GM12878 (cell line): Measurements from ENCODE around the gene PCDHGA2. TPM values are rescaled to one million over a fixed set of nuclear protein-coding genes. Genes with fewer than 3 reads are reported as not detected.

Source experiments
- MXI1 ChIP-seq: fragments of 150-350 bp; IDR thresholded peaks from 2 replicates; pipeline ENCODE4 v1.6.1; 2011; ENCODE audit warnings: low read depth, mild to moderate bottlenecking, inconsistent platforms, low read length, improper control_type of control experiment
- polyA plus RNA-seq, 11 experiments: library from polyadenylated mRNA; depleted of rRNA in 4 of 11; unstranded in 6 of 11; stranded (reverse) in 5 of 11; fragments of >200 nt; fragmentation: Nextera tagmentation in 4 of 11; fragmentation: Illumina TruSeq in 1 of 11; extraction: Ambion mirVana in 4 of 11; extraction: Trizol in 1 of 11; gene quantifications; 1 replicate in 1 of 11; 2 replicates in 10 of 11; pipeline versions ENCODE4 v1.2.1 to v1.2.3, GENCODE V29; 2011 to 2016; ENCODE audit warnings: inconsistent platforms in 2 of 11, missing spikeins in 2 of 11, low read depth in 1 of 11
- total RNA-seq, 4 experiments: library from RNA; depleted of rRNA in 3 of 4; stranded (reverse); fragments of >200 nt in 3 of 4; fragmentation: Illumina TruSeq in 1 of 4; extraction: Trizol in 1 of 4; gene quantifications; 2 replicates each; pipeline versions ENCODE4 v1.2.1 to v1.2.3, GENCODE V29; 2013 to 2021
- TF ChIP-seq, protein P1 (sequence below): IDR thresholded peaks from 2 replicates; pipeline ENCODE4 v1.6.1; 2012; ENCODE audit warnings: improper control_type of control experiment, low read depth, low read length; ENCODE audit not compliant: insufficient replicate concordance
- TF ChIP-seq, protein P2 (sequence below): fragments of 450-650 bp; IDR thresholded peaks from 2 replicates; pipeline ENCODE4 v1.6.1; 2017; ENCODE audit warnings: mild to moderate bottlenecking, moderate library complexity

The PCDHGA2 gene
- total and polyA plus RNA-seq, 10 of the 15 experiments (the other 5 are each of a cell fraction or from before 2014, with no cell fraction given) = 0.03 to 0.11 (median 0.05) TPM; not detected in 4

DNA sequence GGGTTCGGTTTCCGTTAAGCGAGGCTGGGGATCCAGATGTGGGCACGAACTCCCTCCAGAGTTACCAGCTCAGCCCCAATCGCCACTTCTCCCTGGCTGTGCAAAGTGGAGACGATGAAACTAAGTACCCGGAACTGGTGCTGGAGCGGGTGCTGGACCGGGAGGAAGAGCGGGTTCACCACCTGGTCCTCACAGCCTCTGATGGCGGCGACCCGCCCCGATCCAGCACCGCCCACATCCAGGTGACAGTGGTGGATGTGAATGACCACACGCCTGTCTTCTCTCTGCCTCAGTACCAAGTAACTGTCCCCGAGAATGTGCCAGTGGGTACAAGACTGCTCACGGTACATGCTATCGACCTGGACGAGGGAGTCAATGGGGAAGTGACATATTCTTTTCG lies 44.8 kb downstream of the PCDHGA2 start (continued):
- TF ChIP-seq, protein P1, sequence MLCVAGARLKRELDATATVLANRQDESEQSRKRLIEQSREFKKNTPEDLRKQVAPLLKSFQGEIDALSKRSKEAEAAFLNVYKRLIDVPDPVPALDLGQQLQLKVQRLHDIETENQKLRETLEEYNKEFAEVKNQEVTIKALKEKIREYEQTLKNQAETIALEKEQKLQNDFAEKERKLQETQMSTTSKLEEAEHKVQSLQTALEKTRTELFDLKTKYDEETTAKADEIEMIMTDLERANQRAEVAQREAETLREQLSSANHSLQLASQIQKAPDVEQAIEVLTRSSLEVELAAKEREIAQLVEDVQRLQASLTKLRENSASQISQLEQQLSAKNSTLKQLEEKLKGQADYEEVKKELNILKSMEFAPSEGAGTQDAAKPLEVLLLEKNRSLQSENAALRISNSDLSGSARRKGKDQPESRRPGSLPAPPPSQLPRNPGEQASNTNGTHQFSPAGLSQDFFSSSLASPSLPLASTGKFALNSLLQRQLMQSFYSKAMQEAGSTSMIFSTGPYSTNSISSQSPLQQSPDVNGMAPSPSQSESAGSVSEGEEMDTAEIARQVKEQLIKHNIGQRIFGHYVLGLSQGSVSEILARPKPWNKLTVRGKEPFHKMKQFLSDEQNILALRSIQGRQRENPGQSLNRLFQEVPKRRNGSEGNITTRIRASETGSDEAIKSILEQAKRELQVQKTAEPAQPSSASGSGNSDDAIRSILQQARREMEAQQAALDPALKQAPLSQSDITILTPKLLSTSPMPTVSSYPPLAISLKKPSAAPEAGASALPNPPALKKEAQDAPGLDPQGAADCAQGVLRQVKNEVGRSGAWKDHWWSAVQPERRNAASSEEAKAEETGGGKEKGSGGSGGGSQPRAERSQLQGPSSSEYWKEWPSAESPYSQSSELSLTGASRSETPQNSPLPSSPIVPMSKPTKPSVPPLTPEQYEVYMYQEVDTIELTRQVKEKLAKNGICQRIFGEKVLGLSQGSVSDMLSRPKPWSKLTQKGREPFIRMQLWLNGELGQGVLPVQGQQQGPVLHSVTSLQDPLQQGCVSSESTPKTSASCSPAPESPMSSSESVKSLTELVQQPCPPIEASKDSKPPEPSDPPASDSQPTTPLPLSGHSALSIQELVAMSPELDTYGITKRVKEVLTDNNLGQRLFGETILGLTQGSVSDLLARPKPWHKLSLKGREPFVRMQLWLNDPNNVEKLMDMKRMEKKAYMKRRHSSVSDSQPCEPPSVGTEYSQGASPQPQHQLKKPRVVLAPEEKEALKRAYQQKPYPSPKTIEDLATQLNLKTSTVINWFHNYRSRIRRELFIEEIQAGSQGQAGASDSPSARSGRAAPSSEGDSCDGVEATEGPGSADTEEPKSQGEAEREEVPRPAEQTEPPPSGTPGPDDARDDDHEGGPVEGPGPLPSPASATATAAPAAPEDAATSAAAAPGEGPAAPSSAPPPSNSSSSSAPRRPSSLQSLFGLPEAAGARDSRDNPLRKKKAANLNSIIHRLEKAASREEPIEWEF = no peak
- TF ChIP-seq MXI1 = no peak
- TF ChIP-seq, protein P2, sequence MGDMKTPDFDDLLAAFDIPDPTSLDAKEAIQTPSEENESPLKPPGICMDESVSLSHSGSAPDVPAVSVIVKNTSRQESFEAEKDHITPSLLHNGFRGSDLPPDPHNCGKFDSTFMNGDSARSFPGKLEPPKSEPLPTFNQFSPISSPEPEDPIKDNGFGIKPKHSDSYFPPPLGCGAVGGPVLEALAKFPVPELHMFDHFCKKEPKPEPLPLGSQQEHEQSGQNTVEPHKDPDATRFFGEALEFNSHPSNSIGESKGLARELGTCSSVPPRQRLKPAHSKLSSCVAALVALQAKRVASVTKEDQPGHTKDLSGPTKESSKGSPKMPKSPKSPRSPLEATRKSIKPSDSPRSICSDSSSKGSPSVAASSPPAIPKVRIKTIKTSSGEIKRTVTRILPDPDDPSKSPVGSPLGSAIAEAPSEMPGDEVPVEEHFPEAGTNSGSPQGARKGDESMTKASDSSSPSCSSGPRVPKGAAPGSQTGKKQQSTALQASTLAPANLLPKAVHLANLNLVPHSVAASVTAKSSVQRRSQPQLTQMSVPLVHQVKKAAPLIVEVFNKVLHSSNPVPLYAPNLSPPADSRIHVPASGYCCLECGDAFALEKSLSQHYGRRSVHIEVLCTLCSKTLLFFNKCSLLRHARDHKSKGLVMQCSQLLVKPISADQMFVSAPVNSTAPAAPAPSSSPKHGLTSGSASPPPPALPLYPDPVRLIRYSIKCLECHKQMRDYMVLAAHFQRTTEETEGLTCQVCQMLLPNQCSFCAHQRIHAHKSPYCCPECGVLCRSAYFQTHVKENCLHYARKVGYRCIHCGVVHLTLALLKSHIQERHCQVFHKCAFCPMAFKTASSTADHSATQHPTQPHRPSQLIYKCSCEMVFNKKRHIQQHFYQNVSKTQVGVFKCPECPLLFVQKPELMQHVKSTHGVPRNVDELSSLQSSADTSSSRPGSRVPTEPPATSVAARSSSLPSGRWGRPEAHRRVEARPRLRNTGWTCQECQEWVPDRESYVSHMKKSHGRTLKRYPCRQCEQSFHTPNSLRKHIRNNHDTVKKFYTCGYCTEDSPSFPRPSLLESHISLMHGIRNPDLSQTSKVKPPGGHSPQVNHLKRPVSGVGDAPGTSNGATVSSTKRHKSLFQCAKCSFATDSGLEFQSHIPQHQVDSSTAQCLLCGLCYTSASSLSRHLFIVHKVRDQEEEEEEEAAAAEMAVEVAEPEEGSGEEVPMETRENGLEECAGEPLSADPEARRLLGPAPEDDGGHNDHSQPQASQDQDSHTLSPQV = no peak
